ENCODE data around the gene POM121L2. TPM values are rescaled to one million over a fixed set of nuclear protein-coding genes. Genes with fewer than 3 reads are reported as not detected.
A peak's percentile ranks its signal among the peaks of the same experiment; 100 is the strongest.

Gene POM121L2
- not detected in 2 replicates for total RNA-seq

DNA sequence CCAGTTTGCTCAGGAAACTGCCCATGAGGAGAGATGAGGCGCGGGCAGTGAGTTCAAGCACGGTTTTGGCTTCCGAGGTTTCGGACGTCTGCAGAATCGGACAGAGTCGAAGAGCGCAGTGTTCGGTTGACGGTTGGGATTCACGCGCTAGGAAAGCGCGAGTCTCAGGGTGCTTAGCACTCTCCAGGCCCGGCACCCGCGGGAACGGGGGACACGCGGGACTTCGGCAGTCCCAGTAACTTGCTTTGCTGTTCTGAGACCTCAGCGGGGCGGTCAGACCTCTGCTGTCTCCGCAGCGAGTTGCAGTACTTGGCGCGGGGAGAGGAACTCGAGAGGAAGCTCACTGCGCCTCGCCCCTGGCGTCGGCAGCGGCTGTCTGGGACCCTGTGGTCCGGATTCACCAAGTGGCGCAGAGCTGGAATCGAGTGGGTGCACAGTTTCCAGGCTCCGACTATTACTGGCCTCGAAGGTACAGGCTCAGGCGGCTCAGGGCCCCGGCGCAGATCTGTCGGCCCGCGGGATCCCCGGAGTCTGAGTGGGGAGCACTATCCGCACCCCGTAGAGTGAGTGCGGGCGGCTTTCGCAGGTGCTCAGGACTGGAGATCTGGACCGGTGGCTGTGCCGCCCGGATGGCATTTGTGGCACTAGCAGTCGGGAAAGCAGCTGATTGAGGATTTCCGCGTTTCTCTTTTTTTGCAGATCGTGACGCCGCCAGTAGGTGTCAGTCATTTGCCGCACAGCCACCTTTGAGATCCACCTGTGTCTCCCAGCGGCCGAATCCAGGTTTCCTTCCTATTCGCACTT is at the start of gene POM121L2:
TSS of gene POM121L2 (minus strand) at position 128 of the 804 bp plus-strand sequence. CDS start at position 25, 103 bp downstream.
- DNase-seq (ENCODE audit: low read depth in 2 of 2): peak; percentile 35 to 67

- DNase-seq (ENCODE audit: low read depth in 2 of 2): no peak
These were observed 47.2 kb upstream of the POM121L2 start for GRCh38 chr6:27359231-27359630.

DNA sequence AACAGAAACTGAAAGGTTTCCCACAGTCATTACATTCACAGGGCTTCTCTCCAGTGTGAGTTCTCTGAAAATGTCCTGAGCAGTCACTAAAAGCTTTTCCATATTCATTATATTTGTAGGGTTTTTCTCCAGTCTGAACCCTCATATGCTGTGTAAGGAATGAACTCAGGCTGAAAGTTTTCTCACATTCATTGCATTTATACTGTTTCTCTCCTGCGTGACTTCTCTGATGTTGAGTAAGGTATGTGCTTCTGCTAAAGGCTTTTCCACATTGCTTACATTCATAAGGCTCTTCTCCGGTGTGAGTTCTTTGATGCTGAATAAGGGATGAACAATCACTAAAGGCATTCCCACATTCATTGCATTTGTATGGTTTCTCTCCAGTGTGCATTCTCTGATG is 46.7 kb upstream of the POM121L2 start:
- DNase-seq (ENCODE audit: low read depth in 2 of 2): no peak

DNA sequence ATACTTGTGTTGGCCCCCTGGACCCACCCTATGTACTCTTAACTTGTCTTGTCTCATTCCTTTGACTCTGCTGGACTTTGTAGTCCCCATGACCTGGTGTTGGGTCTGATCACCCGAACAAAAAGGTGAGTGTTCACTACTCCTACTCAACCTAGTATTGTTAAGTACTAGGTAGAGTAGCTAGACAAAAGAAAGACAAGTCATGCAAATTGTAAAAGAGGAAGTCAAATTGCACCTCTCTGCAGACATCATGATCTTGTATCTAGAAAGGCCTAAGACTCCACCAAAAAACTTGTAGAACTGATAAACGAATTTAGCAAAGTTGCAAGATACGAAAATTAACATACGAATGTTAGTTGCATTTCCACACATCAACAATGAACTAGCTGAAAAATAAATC is 40.8 kb upstream of the POM121L2 start:
- DNase-seq (ENCODE audit: low read depth in 2 of 2): no peak

DNA sequence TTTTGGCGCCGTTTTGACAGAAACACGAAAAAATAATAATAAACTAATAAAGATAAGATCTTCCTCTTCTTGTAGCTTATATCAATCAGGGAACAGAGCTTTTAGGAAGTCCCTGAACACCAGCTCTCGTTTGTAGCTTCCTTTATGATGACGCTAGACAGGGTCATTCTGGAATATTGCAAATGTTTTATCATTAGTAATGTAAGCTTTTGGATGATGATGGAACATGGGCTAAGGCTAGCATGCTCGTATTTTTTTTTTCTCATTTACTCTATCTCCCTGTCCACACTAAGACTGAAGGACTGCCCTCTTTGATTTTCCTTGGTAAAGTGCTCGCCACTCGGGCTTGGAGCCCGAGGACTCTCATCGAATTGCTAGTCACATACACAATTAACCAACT is 22.1 kb upstream of the POM121L2 start:
- no peak for DNase-seq (ENCODE audit: low read depth in 2 of 2)

GRCh38 chr6:27333642-27334040 is 21.6 kb upstream of the POM121L2 start:
- no peak for DNase-seq (ENCODE audit: low read depth in 2 of 2)

DNA sequence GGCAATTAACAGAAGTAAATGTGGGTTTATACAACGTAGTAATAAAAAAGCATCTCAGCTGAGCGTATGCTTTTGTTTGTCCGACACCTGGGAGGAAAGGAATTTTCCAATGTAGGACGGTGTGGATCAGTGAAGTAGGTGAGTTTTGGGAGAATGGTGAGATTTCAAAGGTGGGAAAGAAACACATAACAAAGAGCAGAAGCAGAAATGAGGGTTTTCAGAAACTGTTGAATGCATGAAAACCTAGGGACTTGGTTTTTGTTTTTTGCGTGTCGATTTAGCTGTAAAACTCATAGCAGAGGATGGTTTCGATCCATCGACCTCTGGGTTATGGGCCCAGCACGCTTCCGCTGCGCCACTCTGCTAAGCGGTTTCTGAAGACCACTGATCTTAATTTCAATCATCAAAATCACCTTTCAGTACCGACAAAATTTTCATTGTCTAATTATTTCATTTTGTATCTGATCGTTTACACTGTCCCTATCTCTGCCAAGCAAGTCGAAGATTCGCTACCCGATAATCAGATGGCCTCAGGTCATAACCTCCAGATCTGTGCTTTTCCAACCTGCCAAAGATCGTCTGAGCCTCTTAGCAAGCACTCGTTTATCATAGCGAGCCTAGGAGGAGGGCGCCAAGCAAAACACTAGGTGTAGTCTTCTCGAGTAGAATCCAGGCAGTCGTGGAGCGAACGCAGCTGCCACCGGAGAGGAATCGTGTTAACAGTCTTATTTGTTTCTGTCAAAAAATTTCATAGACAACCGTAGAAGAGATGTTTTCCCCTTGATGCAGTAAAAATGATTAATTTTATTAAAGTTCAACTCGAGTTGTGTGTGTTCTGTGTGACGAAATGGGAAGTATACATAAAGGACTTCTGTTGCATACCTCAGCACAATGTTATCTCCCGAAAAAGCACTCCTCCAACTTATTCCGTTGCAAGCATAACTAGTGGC is 20.9 kb upstream of the POM121L2 start:
- DNase-seq (ENCODE audit: low read depth in 2 of 2): peak in 1 of 2 donors; percentile 28

DNA sequence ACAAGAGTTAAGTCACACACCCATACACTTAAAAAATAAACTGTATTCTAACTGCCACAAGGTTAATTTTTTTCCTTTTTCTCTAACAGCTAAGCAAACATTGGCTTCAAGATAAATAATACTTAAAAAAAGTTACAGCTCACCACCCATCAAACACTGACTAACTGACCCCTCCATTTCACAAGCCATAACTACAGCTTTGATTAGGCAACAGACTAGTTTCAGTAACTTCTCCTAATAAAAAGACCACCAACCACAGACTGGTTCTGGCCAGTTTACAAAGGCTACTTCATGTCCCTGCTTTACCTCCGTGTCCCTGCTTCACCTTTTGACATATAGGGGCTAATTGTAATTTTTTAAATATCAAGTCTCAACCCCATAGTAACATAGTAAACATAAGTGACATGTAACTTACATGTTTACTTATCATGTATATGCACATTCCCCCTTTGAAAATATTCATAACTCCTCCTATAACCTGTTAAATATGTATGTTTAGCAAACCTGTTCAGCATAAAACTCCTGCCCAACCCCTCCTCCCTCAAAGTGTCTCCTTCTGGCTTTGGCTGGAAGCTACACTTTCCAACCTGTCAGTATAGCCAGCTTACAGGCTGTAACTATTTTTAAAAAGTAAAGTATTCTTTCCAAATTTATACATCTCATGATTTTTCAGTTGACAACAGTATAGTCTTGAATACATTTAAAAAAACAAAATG is 15.1 kb upstream of the POM121L2 start:
- no peak for DNase-seq (ENCODE audit: low read depth in 2 of 2)

DNA sequence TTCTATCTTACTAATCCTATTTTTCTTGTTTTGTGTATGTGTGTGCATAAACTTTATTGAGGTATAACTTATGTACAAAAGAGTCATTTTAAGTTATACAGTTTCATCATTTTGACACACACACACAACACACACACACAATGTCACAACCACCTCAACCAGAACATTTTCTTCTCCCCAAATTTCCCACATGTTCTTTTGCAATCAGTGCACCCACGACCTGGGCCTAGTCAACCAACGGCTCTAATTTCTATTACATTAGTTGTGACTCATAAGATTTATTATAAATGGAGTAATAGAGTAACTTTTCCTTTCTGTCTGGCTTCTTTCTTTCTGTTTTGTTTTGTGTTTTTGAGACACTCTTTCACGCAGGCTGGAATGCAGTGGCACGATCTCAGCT is 9.8 kb upstream of the POM121L2 start:
- no peak for DNase-seq (ENCODE audit: low read depth in 2 of 2)

GRCh38 chr6:27321370-27321769 is 9.3 kb upstream of the POM121L2 start:
- DNase-seq (ENCODE audit: low read depth in 2 of 2): no peak

- DNase-seq (ENCODE audit: low read depth in 2 of 2): no peak
These were observed 6.9 kb upstream of the POM121L2 start for GRCh38 chr6:27318973-27319372.

- no peak for DNase-seq (ENCODE audit: low read depth in 2 of 2)
These were observed 2.0 kb upstream of the POM121L2 start for GRCh38 chr6:27314046-27314445.

DNA sequence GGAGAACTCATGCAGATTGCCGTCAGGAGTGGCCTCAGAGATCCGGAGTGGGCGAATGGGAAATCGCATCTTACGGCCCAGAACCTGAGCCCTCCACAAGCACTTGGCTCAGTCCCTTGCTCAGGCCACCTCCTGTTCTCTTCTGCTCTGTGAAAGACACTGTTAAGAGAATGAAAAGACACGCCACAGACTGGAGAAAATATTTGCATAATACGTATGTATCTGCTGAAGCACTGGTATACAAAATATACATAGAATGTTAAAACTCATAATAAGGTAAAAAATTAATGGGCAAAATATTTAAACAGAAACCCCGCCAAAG is 838 bp upstream of the POM121L2 start:
- DNase-seq (ENCODE audit: low read depth in 2 of 2): no peak

GRCh38 chr6:27311806-27312145 is 297 bp downstream of the POM121L2 start:
- no peak for DNase-seq (ENCODE audit: low read depth in 2 of 2)

GRCh38 chr6:27303613-27304272 is 8.3 kb downstream of the POM121L2 start:
- DNase-seq (ENCODE audit: low read depth in 2 of 2): no peak

- peak in 1 of 2 donors; percentile 34 for DNase-seq (ENCODE audit: low read depth in 2 of 2)
These were observed 14.0 kb downstream of the POM121L2 start for GRCh38 chr6:27297857-27298730.

DNA sequence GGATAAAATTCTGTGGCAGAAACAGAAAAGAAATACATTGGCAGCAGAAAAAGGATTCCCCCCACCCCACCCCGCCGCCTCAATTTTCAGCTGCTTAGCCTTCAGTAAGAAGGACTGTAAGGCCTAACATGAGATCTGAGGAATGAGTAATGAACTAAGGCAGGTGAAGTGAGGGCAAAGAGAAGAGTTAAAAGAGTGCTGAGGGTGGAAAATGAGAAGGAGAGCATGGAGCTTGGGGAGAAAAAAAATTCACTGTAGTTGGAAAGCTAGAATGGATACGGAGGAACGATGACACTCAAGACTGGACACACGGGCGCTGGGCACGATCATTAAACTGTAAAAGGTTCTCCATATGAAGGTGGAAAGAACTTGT is 14.6 kb downstream of the POM121L2 start:
- no peak for DNase-seq (ENCODE audit: low read depth in 2 of 2)

DNA sequence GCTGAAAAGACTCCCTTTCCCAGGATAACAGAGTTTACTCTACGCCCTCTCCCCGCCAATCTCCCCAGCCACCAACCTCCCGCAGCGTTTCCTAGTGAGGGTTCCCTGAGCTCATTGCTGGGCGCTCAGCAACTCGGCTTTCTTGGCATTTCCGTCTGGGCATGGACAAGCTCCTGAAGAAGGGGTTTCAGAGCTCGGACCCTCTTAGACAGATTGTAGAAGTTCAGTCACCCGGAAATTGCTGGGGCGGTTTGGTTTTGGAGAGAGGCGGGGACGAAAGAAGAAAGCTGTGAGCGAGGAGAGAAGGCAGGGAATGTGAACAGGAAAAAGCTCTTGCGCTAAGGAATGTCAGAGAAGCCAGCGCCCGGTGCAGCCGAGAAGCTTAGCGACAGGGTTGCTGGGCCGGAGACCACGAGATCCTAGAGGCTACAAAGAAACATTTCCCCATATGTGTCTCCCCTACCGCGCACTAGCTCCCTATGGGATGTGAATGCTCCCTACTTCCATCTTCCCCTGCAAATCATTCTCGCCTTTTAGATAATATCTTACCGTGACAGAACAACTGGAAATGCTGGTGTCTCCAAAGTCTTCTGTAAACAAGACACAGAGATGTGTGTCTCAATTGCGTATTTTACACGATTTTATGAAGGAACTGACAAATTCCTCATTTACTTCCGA is 15.8 kb downstream of the POM121L2 start:
- DNase-seq (ENCODE audit: low read depth in 2 of 2): peak in 1 of 2 donors; percentile 39

DNA sequence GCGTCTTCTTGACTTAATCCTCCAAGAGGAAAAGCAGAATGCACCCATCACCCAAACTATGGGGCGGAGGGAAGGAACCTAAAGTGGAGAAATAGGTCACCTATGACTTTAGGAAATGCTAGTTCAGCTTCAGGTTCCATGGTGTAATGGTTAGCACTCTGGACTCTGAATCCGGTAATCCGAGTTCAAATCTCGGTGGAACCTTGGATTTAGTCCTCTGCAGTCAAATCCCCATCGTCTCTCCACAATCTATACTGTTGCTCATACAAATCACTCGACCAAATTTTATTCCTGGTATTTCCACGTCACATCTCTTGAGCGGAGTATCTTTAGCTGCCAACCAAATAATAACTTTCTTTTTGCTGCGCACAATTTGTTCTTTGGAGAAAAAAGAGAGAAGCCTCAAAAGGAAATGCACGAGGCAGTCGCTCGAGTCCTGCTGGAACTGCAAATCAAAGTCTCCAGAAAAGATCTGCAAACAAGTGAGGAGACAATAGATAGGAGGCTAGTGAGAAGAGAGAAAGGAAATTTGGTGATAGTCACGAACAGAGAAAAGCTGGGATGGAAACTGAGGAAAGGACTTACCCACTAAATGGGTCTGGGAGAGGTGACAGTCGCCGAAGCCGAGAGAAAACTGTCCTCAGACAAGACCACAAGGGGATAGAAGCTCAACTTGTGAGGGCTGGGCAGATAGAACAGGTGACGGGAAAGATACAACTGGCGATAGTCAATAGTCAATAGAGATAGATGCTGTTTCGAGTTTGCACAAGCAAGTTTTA is 16.6 kb downstream of the POM121L2 start:
- DNase-seq (ENCODE audit: low read depth in 2 of 2): peak in 1 of 2 donors; percentile 39
